Psoas muscle (tissue), 8 donors: ENCODE measurements around the gene MAGT1. TPM values are rescaled to one million over a fixed set of nuclear protein-coding genes. Genes with fewer than 3 reads are reported as not detected.

ENCODE experiments used
- ATAC-seq, 4 donors: fragments of 200-7000 bp; cut with Tn5 transposase; one replicate each; pipeline ENCODE4 v1.9.1; 2020; ENCODE audit warnings: moderate library complexity in 3 of 4, mild to moderate bottlenecking in 2 of 4
- DNase-seq, 2 donors: peaks; one replicate each; pipeline ENCODE4 v3.0.0-alpha.2; 2020
- H3K27ac ChIP-seq: fragments of 200-600 bp; one replicate; pipeline ENCODE4 v1.8.0; 2022
- H3K27me3 ChIP-seq, 3 donors: fragments of 200-600 bp in 1 of 3; one replicate each; pipeline versions ENCODE4 v1.6.1 to v1.8.0; 2013 to 2022; ENCODE audit warnings: low read length in 2 of 3, mild to moderate bottlenecking in 2 of 3, moderate library complexity in 1 of 3; ENCODE audit not compliant: insufficient read depth in 3 of 3
- H3K36me3 ChIP-seq, 2 donors: fragments of 200-600 bp in 1 of 2; one replicate each; pipeline versions ENCODE4 v1.6.1 to v1.8.0; 2013 to 2022; ENCODE audit warnings: low read depth in 1 of 2, mild to moderate bottlenecking in 1 of 2, moderate library complexity in 1 of 2; ENCODE audit not compliant: insufficient read depth in 1 of 2
- H3K4me1 ChIP-seq: fragments of 200-600 bp; one replicate; pipeline ENCODE4 v1.8.0; 2022
- H3K4me3 ChIP-seq: fragments of 200-600 bp; one replicate; pipeline ENCODE4 v1.8.0; 2022; ENCODE audit warnings: mild to moderate bottlenecking
- H3K9me3 ChIP-seq: fragments of 200-600 bp; one replicate; pipeline ENCODE4 v1.8.0; 2022
- WGBS, 3 donors: extraction: QIAGEN DNeasy Blood & Tissue Kit; methylation state at CpG; one replicate each; pipeline versions ENCODE4 v1.1.6 to v1.1.7; 2013; 5-methylcytosine and 5-hydroxymethylcytosine counted together
- intact Hi-C, 2 donors: fragments of 100-400 bp; cut with DNase I; formaldehyde crosslinking; loops; one replicate each; pipeline versions ENCODE4 v1.11.0 to v1.14.2; 2022
- polyA plus RNA-seq, 3 donors: library from polyadenylated mRNA; stranded (reverse); fragments of 200-250 nt; gene quantifications; one replicate each; pipeline ENCODE4 v1.2.3, GENCODE V29; 2013
- total RNA-seq, 4 donors: library from RNA; stranded (reverse); fragmentation: NEBNext Ultra II Directional in 2 of 4; extraction: Animal tissue kit (Norgen Biotek cat#: 25700) in 2 of 4; gene quantifications; one replicate each; pipeline versions ENCODE4 v1.2.1 to v1.2.4, GENCODE V29; 2021 to 2023
- TF ChIP-seq, protein P1 (sequence below): fragments of 200-600 bp; IDR thresholded peaks from one replicate; pipeline ENCODE4 v1.8.0; 2022; ENCODE audit warnings: antibody characterized with exemption
- donor health status: healthy with polysubstance abuse.
- donor health status: DM: no; HTN: no; CAD: no; lungs with moderate emphysema.
- donor health status: Bipolar disorder and iron deficiency.
- donor health status: healthy.
- donor health status: DM: yes; HTN: yes; CAD: no.
- donor health status: DM: no; HTN: no; CAD: no.
- donor health status: DM: no; HTN: no; CAD: no.
- donor health status: DM: yes; HTN: yes; CAD: no.

Gene MAGT1
- total and polyA plus RNA-seq, 7 donors: 12.6 to 30.7 (median 23.6) TPM

DNA sequence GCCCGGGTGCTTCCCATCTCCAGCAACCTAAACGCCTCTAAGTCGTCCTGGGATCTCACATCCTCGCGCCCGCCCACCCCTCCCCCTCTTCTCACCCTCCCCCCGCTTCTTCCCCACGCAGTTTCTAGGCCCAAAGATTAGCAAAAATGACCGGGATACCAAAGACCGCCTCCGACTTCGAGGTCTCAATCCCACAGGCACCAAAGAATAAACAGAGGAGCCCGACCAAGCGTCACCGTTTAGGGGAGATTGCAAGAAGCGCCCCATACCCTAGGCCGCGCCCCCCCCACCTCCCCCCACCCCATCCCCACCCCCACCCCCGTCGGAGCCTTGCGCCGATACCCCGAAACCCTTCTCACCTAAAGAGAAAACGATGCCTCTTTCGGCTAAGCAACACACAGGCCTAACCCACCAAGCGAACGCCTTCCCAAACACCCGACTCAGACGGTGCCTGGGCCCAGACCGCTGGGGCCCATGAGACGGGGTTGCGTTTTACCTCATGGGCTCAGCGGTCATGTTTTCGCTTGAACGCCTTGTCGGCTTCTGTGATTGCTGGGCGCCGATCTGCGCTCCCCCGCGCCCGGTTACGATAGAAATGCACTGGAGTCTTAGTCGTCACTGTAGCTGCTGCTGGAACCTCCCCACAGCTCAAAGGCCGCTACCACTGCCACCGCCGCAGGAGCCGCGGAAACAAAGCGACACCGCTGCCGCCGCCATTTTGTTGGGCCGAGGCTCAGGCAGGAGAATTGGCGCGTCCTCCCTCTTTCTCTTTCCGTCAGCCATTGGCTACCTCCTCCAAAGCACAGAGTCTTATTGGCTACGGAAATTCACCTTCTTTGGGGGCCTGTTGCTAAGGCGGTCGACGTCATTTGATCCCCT, 109.5 kb downstream of the MAGT1 start, which contains the start of gene ATRX:
TSS of gene ATRX (minus strand) at position 731 of the 879 bp plus-strand sequence. CDS start at position 516, 215 bp downstream.
- WGBS, 3 donors: 0 to 34% (median 1%) methylated on average over 32 to 60 of the region's 61 CpGs
- DNase-seq (peak; percentile 60 to 80), ATAC-seq (peak; percentile 92 to 96 (median 94))
- no peaks in the 10 kb centered on the region for H3K9me3 ChIP-seq
- TF ChIP-seq, protein P1, sequence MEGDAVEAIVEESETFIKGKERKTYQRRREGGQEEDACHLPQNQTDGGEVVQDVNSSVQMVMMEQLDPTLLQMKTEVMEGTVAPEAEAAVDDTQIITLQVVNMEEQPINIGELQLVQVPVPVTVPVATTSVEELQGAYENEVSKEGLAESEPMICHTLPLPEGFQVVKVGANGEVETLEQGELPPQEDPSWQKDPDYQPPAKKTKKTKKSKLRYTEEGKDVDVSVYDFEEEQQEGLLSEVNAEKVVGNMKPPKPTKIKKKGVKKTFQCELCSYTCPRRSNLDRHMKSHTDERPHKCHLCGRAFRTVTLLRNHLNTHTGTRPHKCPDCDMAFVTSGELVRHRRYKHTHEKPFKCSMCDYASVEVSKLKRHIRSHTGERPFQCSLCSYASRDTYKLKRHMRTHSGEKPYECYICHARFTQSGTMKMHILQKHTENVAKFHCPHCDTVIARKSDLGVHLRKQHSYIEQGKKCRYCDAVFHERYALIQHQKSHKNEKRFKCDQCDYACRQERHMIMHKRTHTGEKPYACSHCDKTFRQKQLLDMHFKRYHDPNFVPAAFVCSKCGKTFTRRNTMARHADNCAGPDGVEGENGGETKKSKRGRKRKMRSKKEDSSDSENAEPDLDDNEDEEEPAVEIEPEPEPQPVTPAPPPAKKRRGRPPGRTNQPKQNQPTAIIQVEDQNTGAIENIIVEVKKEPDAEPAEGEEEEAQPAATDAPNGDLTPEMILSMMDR: no peak
- H3K4me3 ChIP-seq: peak within 1 kb of the TSS; percentile 80
- H3K4me1 ChIP-seq: no peaks in the 10 kb centered on the region
- H3K36me3 ChIP-seq: no peaks in the 10 kb centered on the region
- no peaks in the 10 kb centered on the region for H3K27me3 ChIP-seq
- intact Hi-C loops: no loop called here
- H3K27ac ChIP-seq: peak within 1 kb of the TSS; percentile 87

DNA sequence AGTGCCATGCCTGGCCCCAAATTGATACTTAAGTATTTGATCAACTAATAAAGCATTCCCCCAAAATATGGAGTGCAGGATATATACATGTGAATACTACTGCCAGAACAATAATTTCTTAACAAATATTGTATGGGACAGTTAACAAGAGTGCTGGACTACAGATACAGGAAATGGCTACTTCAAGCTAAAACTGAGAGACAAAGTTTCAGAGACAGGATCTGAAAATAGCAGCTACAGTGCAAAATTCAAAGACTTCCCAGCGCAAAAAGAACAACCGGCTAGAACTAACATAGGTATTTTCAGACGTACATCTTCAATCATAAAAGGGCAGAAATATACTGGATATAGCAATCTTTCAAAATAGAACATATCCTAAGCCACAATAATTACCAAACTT, 115.5 kb downstream of the MAGT1 start:
- DNase-seq: no peak
- H3K27ac ChIP-seq: no peak overlapping the region
- ATAC-seq: no peak
- no peaks in the 10 kb centered on the region for H3K9me3 ChIP-seq
- H3K27me3 ChIP-seq: no peaks in the 10 kb centered on the region
- TF ChIP-seq, protein P1: no peak
- WGBS, 3 donors: 52 to 64% (median 61%) methylated on average over 3 of the region's 3 CpGs
- no peak overlapping the region for H3K4me3 ChIP-seq
- intact Hi-C loops: no loop called here
- H3K36me3 ChIP-seq: no peaks in the 10 kb centered on the region
- no peaks in the 10 kb centered on the region for H3K4me1 ChIP-seq

DNA sequence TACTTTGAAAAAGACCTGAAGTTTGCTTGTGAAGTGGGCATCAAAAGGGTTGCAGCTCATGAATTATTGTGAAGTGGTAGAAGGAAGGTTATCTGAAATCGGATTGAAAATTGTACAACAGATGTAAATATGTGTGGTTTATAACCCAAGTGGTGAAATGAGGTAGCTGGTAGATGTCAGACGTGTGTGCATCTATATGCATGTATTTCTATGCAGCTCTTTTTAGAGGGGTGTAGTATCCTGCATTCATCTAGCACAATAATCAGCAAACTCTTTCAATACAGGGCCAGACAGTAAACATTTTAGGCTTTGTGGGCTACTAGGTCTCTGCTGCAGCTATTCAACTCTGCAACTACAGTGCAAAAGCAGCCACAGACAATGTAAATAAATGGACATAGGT, 118.6 kb downstream of the MAGT1 start:
- TF ChIP-seq, protein P1: no peak
- no peaks in the 10 kb centered on the region for H3K9me3 ChIP-seq
- no peak for DNase-seq
- no peaks in the 10 kb centered on the region for H3K36me3 ChIP-seq
- ATAC-seq: no peak
- H3K4me3 ChIP-seq: no peak overlapping the region
- intact Hi-C loops: no loop called here
- H3K27ac ChIP-seq: no peak overlapping the region
- no peaks in the 10 kb centered on the region for H3K27me3 ChIP-seq
- no peaks in the 10 kb centered on the region for H3K4me1 ChIP-seq
- 46 to 49% (median 48%) methylated on average over 2 of the region's 2 CpGs for WGBS, 3 donors

Other genes starting within 250 kb of the MAGT1 start
- gene ATRX, start 109.2 kb downstream of the MAGT1 start, total RNA-seq: 10 to 100 TPM; 45.8 to 68.6 (median 64.1) TPM
- gene ATRX, start 109.2 kb downstream of the MAGT1 start, polyA plus RNA-seq: 10 to 100 TPM in 1 of 3 donors, 1 to 10 TPM in 2; 8.0 to 24.8 (median 8.5) TPM
- 100 to 1,000 TPM; 566 to 780 (median 686) TPM for gene COX7B, start 4.0 kb upstream of the MAGT1 start, total RNA-seq
- 1,000 to 10,000 TPM; 1,144 to 2,052 (median 1,909) TPM for gene COX7B, start 4.0 kb upstream of the MAGT1 start, polyA plus RNA-seq
- 1 to 10 TPM; 3.4 to 6.0 (median 4.6) TPM for gene ATP7A, start 15.3 kb upstream of the MAGT1 start, total RNA-seq
- 1 to 10 TPM in 2 of 3 donors, under 1 TPM in 1; 0.97 to 2.6 (median 1.7) TPM for gene ATP7A, start 15.3 kb upstream of the MAGT1 start, polyA plus RNA-seq
- not detected for gene PGAM4, start 74.2 kb upstream of the MAGT1 start, total RNA-seq
- gene PGAM4, start 74.2 kb upstream of the MAGT1 start, polyA plus RNA-seq: under 1 TPM in 1 of 3 donors, not detected in 2; 0.04 TPM
- 100 to 1,000 TPM; 246 to 372 (median 319) TPM for gene PGK1, start 208.8 kb upstream of the MAGT1 start, total RNA-seq
- 100 to 1,000 TPM; 234 to 339 (median 237) TPM for gene PGK1, start 208.8 kb upstream of the MAGT1 start, polyA plus RNA-seq
- gene TAF9B, start 244.2 kb upstream of the MAGT1 start, total RNA-seq: 10 to 100 TPM; 10.1 to 13.4 (median 10.6) TPM
- 1 to 10 TPM; 3.8 to 7.0 (median 6.1) TPM for gene TAF9B, start 244.2 kb upstream of the MAGT1 start, polyA plus RNA-seq